ENCODE measurements around the gene LAMB4. TPM values are rescaled to one million over a fixed set of nuclear protein-coding genes. Genes with fewer than 3 reads are reported as not detected.

Gene LAMB4
- total RNA-seq, 2 experiments from 2014 or later = 0.40 to 0.45 TPM

GRCh38 chr7:108002726-108003598 lies 127.2 kb downstream of the LAMB4 start, which contains the start of gene LAMB1:
LAMB1 (minus strand) TSS chr7:108003161; CDS start chr7:108002885, 276 bp downstream.
- Mint-ChIP-seq H3K27me3 (peaks cover 90% of the 10 kb centered on the region), H3K36me3 (no peaks in the 10 kb centered on the region), H3K4me3 (peak within 1 kb of the TSS; percentile 78), H3K9me3 (no peaks in the 10 kb centered on the region), H3K4me1 (peaks cover 22% of the 10 kb centered on the region), H3K27ac (no peak within 1 kb of the TSS)
- peak; percentile 38 for DNase-seq

- Mint-ChIP-seq H3K9me3 (no peaks in the 10 kb centered on the region), H3K4me1 (peaks cover 22% of the 10 kb centered on the region), H3K36me3 (no peaks in the 10 kb centered on the region), H3K27me3 (peaks cover 89% of the 10 kb centered on the region), H3K4me3 (peak overlapping the region; percentile 78), H3K27ac (no peak overlapping the region)
- no peak for DNase-seq
Measured at GRCh38 chr7:108001764-108002725, 128.1 kb downstream of the LAMB4 start.

GRCh38 chr7:108000875-108001763 lies 129.0 kb downstream of the LAMB4 start:
- peak overlapping the region; percentile 78 for H3K4me3 Mint-ChIP-seq
- no peaks in the 10 kb centered on the region for H3K36me3 Mint-ChIP-seq
- DNase-seq = peak; percentile 11

GRCh38 chr7:107999779-108000560 lies 130.2 kb downstream of the LAMB4 start:
- H3K36me3 Mint-ChIP-seq = no peaks in the 10 kb centered on the region
- H3K4me1 Mint-ChIP-seq = peaks cover 22% of the 10 kb centered on the region
- H3K27me3 Mint-ChIP-seq = peaks cover 91% of the 10 kb centered on the region
- H3K9me3 Mint-ChIP-seq = no peaks in the 10 kb centered on the region
- H3K4me3 Mint-ChIP-seq = no peak overlapping the region
- DNase-seq = no peak
- H3K27ac Mint-ChIP-seq = no peak overlapping the region

More at GRCh38 chr7:108000875-108001763, 129.0 kb downstream of the LAMB4 start:
- Mint-ChIP-seq H3K27me3 (peaks cover 88% of the 10 kb centered on the region), H3K9me3 (no peaks in the 10 kb centered on the region), H3K4me1 (peaks cover 22% of the 10 kb centered on the region), H3K27ac (no peak overlapping the region)

- peaks cover 18% of the 10 kb centered on the region for H3K4me1 Mint-ChIP-seq
Measured at GRCh38 chr7:107998660-107999480, 131.3 kb downstream of the LAMB4 start.

GRCh38 chr7:107998150-107998549 lies 132.0 kb downstream of the LAMB4 start:
- Mint-ChIP-seq H3K27me3 (peaks cover 88% of the 10 kb centered on the region), H3K4me1 (peaks cover 15% of the 10 kb centered on the region), H3K27ac (no peak overlapping the region), H3K36me3 (no peaks in the 10 kb centered on the region), H3K9me3 (no peaks in the 10 kb centered on the region), H3K4me3 (no peak overlapping the region)
- no peak for DNase-seq

More at GRCh38 chr7:107998660-107999480, 131.3 kb downstream of the LAMB4 start:
- no peaks in the 10 kb centered on the region for H3K9me3 Mint-ChIP-seq
- DNase-seq = no peak
- no peaks in the 10 kb centered on the region for H3K36me3 Mint-ChIP-seq
- no peak overlapping the region for H3K4me3 Mint-ChIP-seq
- peaks cover 88% of the 10 kb centered on the region for H3K27me3 Mint-ChIP-seq
- H3K27ac Mint-ChIP-seq = no peak overlapping the region

GRCh38 chr7:107996072-107996882 lies 133.9 kb downstream of the LAMB4 start:
- Mint-ChIP-seq H3K27ac (no peak overlapping the region), H3K4me1 (peaks cover 11% of the 10 kb centered on the region), H3K36me3 (no peaks in the 10 kb centered on the region), H3K27me3 (peaks cover 84% of the 10 kb centered on the region), H3K4me3 (no peak overlapping the region), H3K9me3 (no peaks in the 10 kb centered on the region)
- no peak for DNase-seq

- peaks cover 79% of the 10 kb centered on the region for H3K27me3 Mint-ChIP-seq
- peaks cover 8% of the 10 kb centered on the region for H3K4me1 Mint-ChIP-seq
- H3K27ac Mint-ChIP-seq = no peak overlapping the region
- DNase-seq = no peak
- H3K36me3 Mint-ChIP-seq = no peaks in the 10 kb centered on the region
- H3K4me3 Mint-ChIP-seq = no peak overlapping the region
- H3K9me3 Mint-ChIP-seq = no peaks in the 10 kb centered on the region
Measured at GRCh38 chr7:107995184-107996071, 134.7 kb downstream of the LAMB4 start.

GRCh38 chr7:107994421-107995030 lies 135.6 kb downstream of the LAMB4 start:
- no peak overlapping the region for H3K4me3 Mint-ChIP-seq

GRCh38 chr7:107993891-107994291 lies 136.3 kb downstream of the LAMB4 start:
- Mint-ChIP-seq H3K27ac (no peak overlapping the region), H3K4me3 (no peak overlapping the region), H3K27me3 (peaks cover 78% of the 10 kb centered on the region), H3K36me3 (no peaks in the 10 kb centered on the region), H3K4me1 (peaks cover 2% of the 10 kb centered on the region), H3K9me3 (no peaks in the 10 kb centered on the region)
- DNase-seq = no peak

More at GRCh38 chr7:107994421-107995030, 135.6 kb downstream of the LAMB4 start:
- no peaks in the 10 kb centered on the region for H3K36me3 Mint-ChIP-seq
- H3K9me3 Mint-ChIP-seq = no peaks in the 10 kb centered on the region
- peaks cover 79% of the 10 kb centered on the region for H3K27me3 Mint-ChIP-seq
- peaks cover 4% of the 10 kb centered on the region for H3K4me1 Mint-ChIP-seq
- no peak overlapping the region for H3K27ac Mint-ChIP-seq
- no peak for DNase-seq

GRCh38 chr7:107989618-107990373 lies 140.4 kb downstream of the LAMB4 start:
- DNase-seq = no peak
- Mint-ChIP-seq H3K4me1 (no peaks in the 10 kb centered on the region), H3K27me3 (peaks cover 67% of the 10 kb centered on the region), H3K4me3 (no peak overlapping the region), H3K9me3 (no peaks in the 10 kb centered on the region), H3K27ac (no peak overlapping the region), H3K36me3 (no peaks in the 10 kb centered on the region)
